ENCODE measurements around the gene CAPZA2. TPM values are rescaled to one million over a fixed set of nuclear protein-coding genes. Genes with fewer than 3 reads are reported as not detected.

Gene CAPZA2
- total and polyA plus RNA-seq, 9 of the 15 experiments (the other 6 are each of a cell fraction or from before 2014, with no cell fraction given): 67.0 to 524 (median 176) TPM

GRCh38 chr7:116969371-116969902 is 107.0 kb downstream of the CAPZA2 start (continued):
- no peak for TF ChIP-seq CLOCK (CRISPR knock-in tag; IDR thresholded peaks at IDR 0.05; ENCODE audit: borderline replicate concordance)
- TF ChIP-seq TAF15 (IDR thresholded peaks at IDR 0.05; ENCODE audit: low read depth, low read length): no peak
- TF ChIP-seq ZNF41 (CRISPR knock-in tag; conservative IDR thresholded peaks at IDR 0.05): no peak
- no peak for TF ChIP-seq GATA2 (CRISPR knock-in tag; IDR thresholded peaks at IDR 0.05)
- no peak for TF ChIP-seq MXI1 (IDR thresholded peaks at IDR 0.05; ENCODE audit: low read depth, low read length)
- TF ChIP-seq ARID3A (IDR thresholded peaks at IDR 0.05; ENCODE audit: borderline replicate concordance, low read depth, low read length): no peak
- no peak for TF ChIP-seq HIVEP1 (CRISPR knock-in tag; IDR thresholded peaks at IDR 0.05)

Measured in K562 (cell line).